Measurements from ENCODE around the gene PLEKHO1.

The PLEKHO1 gene

GRCh38 chr1:150161747-150162581 lies 12.2 kb downstream of the PLEKHO1 start:
- H3K27ac ChIP-seq (ENCODE audit: low read depth, low read length): peak overlapping the region; percentile 98
- WGBS: 62% methylated on average over 9 of the region's 9 CpGs
- no peaks in the 10 kb centered on the region for H3K27me3 ChIP-seq (ENCODE audit: insufficient read depth, low read length)
- peaks cover 27% of the 10 kb centered on the region for H3K36me3 ChIP-seq (ENCODE audit: insufficient read depth, low read length)
- peak overlapping the region; percentile 45 for H3K4me3 ChIP-seq (ENCODE audit: low read length)
- no peaks in the 10 kb centered on the region for H3K9me3 ChIP-seq (ENCODE audit: insufficient read depth, low read depth, low read length)
- peaks cover 31% of the 10 kb centered on the region for H3K4me1 ChIP-seq (ENCODE audit: insufficient read depth, low read length)
- H3K9ac ChIP-seq (ENCODE audit: low read depth, low read length): peak overlapping the region; percentile 87

- 0% methylated on average over 1 of the region's 4 CpGs for WGBS
- Histone ChIP-seq H3K9me3 (ENCODE audit: insufficient read depth, low read depth, low read length) (no peaks in the 10 kb centered on the region), H3K4me1 (ENCODE audit: insufficient read depth, low read length) (peaks cover 31% of the 10 kb centered on the region), H3K36me3 (ENCODE audit: insufficient read depth, low read length) (peaks cover 21% of the 10 kb centered on the region), H3K27me3 (ENCODE audit: insufficient read depth, low read length) (no peaks in the 10 kb centered on the region), H3K9ac (ENCODE audit: low read depth, low read length) (peak overlapping the region; percentile 87), H3K27ac (ENCODE audit: low read depth, low read length) (peak overlapping the region; percentile 98), H3K4me3 (ENCODE audit: low read length) (peak overlapping the region; percentile 45)
These were observed 12.8 kb downstream of the PLEKHO1 start for GRCh38 chr1:150162582-150162861.

DNA sequence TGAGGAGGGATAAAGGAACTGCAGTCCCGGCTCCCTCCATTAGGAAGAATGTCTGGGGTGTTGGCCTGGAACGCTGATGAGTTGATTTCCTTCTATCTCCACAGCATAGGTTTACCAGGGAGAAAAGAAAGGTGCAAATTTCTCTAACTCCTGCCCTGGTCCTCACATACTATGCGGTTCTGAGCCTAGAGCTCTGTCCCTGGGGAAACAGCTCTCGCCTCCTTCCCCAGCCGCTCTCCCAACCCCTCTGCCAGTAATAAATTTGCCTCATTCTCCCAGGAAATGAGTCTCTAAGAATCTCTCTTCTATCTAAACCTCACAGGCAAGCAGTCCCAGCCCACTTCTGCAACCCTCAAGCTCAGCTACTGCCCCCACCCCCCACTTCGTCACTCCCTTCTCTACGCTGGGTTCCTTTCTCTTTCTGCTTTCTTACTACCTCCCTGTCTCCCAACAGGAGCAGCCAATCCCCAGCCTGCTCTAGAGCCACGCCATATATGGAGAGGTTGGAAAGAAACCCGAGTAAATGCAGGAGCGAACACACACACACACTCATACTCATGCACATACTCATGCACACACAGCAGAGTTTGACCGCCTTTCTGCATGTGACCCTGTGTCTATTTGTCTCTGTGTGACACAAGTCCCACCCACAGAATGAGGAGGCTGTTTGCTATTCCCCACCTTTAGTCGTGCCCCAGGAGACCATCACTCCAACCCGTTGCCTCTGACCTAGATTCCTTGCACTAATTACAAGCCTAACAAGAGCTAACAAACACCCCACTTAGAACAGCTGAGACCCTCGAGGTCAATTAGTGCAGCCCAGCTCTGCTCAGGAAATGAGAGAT lies 13.4 kb downstream of the PLEKHO1 start:
- peak overlapping the region; percentile 45 for H3K4me3 ChIP-seq (ENCODE audit: low read length)

DNA sequence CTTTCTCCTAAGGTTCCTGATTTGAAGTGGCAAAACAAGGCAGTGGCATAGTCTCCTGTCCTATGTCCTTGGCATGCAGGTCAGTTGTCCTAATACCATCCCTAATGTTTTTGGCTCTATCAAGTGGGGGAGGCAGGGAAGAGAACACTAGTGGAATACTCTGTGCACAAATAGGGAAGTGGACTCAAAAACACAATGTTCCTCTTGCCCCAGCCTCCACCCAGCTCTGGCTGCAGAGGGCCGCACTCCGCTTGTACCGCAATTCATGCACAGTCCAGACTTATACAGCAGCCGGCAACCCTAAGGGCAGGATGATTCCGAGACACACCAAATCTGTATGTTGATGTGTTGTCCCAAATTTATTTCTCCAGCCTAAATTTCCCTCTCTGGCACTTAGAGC lies 14.5 kb downstream of the PLEKHO1 start:
- 95% methylated on average over 5 of the region's 5 CpGs for WGBS
- Histone ChIP-seq H3K4me3 (ENCODE audit: low read length) (no peak overlapping the region), H3K4me1 (ENCODE audit: insufficient read depth, low read length) (peaks cover 31% of the 10 kb centered on the region), H3K36me3 (ENCODE audit: insufficient read depth, low read length) (peaks cover 6% of the 10 kb centered on the region), H3K27me3 (ENCODE audit: insufficient read depth, low read length) (no peaks in the 10 kb centered on the region), H3K9me3 (ENCODE audit: insufficient read depth, low read depth, low read length) (no peaks in the 10 kb centered on the region), H3K27ac (ENCODE audit: low read depth, low read length) (no peak overlapping the region), H3K9ac (ENCODE audit: low read depth, low read length) (no peak overlapping the region)

More for the DNA sequence above, 13.4 kb downstream of the PLEKHO1 start:
- 9% methylated on average over 14 of the region's 14 CpGs for WGBS
- Histone ChIP-seq H3K36me3 (ENCODE audit: insufficient read depth, low read length) (peaks cover 16% of the 10 kb centered on the region), H3K27me3 (ENCODE audit: insufficient read depth, low read length) (no peaks in the 10 kb centered on the region), H3K9ac (ENCODE audit: low read depth, low read length) (peak overlapping the region; percentile 87), H3K4me1 (ENCODE audit: insufficient read depth, low read length) (peaks cover 31% of the 10 kb centered on the region), H3K27ac (ENCODE audit: low read depth, low read length) (peak overlapping the region; percentile 98), H3K9me3 (ENCODE audit: insufficient read depth, low read depth, low read length) (no peaks in the 10 kb centered on the region)

- Histone ChIP-seq H3K9ac (ENCODE audit: low read depth, low read length) (no peak overlapping the region), H3K4me3 (ENCODE audit: low read length) (no peak overlapping the region), H3K27ac (ENCODE audit: low read depth, low read length) (no peak overlapping the region), H3K4me1 (ENCODE audit: insufficient read depth, low read length) (peaks cover 31% of the 10 kb centered on the region), H3K36me3 (ENCODE audit: insufficient read depth, low read length) (peaks cover under 1% of the 10 kb centered on the region; the same call in 1 of the 2 replicates), H3K27me3 (ENCODE audit: insufficient read depth, low read length) (no peaks in the 10 kb centered on the region), H3K9me3 (ENCODE audit: insufficient read depth, low read depth, low read length) (no peaks in the 10 kb centered on the region)
- 96% methylated on average over 5 of the region's 5 CpGs for WGBS
These were observed 15.1 kb downstream of the PLEKHO1 start for GRCh38 chr1:150164779-150165178.

GRCh38 chr1:150165622-150166612 lies 16.2 kb downstream of the PLEKHO1 start:
- peaks cover 30% of the 10 kb centered on the region for H3K4me1 ChIP-seq (ENCODE audit: insufficient read depth, low read length)
- no peaks in the 10 kb centered on the region for H3K36me3 ChIP-seq (ENCODE audit: insufficient read depth, low read length)
- no peak overlapping the region for H3K27ac ChIP-seq (ENCODE audit: low read depth, low read length)
- H3K27me3 ChIP-seq (ENCODE audit: insufficient read depth, low read length): no peaks in the 10 kb centered on the region
- no peak overlapping the region for H3K9ac ChIP-seq (ENCODE audit: low read depth, low read length)
- H3K4me3 ChIP-seq (ENCODE audit: low read length): no peak overlapping the region
- WGBS: 78% methylated on average over 14 of the region's 14 CpGs
- H3K9me3 ChIP-seq (ENCODE audit: insufficient read depth, low read depth, low read length): no peaks in the 10 kb centered on the region

DNA sequence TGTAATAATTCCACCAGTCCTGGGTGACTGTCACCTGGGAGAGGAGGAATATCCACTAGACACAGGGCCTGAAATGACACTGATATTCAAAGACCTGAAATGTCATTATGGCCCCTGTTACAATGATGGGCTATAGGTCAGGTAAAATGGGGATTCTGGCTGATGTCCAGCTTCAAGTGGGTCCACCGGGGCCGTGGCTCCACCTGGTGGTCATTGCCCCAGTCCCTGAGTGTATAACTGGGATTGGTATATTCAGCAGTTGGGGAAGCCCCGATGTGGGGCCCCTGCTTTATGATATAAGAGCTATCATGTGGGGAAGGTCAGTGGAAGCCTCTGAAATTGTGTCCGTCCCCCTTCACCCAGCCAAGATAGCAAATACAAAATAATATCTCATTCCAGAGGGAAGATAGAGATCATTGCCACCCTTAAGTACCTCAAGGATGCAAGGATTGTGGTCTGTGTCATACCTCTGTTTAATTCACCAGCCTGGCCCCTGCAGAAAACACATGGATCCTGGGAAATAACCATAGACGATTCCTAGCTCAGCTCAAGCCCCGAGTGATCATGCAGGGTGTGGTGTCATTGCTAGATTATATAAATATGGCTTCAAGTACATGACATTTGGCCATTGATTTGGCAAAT lies 19.4 kb downstream of the PLEKHO1 start:
- Histone ChIP-seq H3K9ac (ENCODE audit: low read depth, low read length) (no peak overlapping the region), H3K27me3 (ENCODE audit: insufficient read depth, low read length) (no peaks in the 10 kb centered on the region), H3K4me3 (ENCODE audit: low read length) (no peak overlapping the region), H3K4me1 (ENCODE audit: insufficient read depth, low read length) (peaks cover 7% of the 10 kb centered on the region; the same call in 1 of the 2 replicates), H3K36me3 (ENCODE audit: insufficient read depth, low read length) (no peaks in the 10 kb centered on the region), H3K27ac (ENCODE audit: low read depth, low read length) (no peak overlapping the region), H3K9me3 (ENCODE audit: insufficient read depth, low read depth, low read length) (no peaks in the 10 kb centered on the region)
- WGBS: 59% methylated on average over 5 of the region's 6 CpGs

DNA sequence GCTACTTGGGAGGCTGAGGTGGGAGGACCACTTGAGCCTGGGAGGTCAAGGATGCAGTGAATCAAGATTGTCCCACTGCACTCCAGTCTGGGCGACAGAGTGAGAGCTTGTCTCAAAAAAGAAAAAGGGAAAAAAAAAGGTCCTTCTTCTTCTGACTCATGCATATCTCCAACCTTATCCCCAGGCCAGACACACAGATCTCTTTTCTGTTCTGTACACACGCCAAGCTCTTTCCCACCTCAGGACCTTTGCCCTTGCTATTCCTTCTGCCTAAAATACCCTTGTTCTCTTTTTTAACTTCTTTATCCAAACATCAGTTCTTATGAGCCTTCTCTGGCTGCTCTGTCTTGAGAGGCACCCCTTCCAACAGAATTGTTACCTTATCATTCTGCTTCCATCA lies 22.1 kb downstream of the PLEKHO1 start:
- 94% methylated on average over 2 of the region's 2 CpGs for WGBS
- peaks cover 6% of the 10 kb centered on the region; the same call in 1 of the 2 replicates for H3K4me1 ChIP-seq (ENCODE audit: insufficient read depth, low read length)
- no peak overlapping the region for H3K27ac ChIP-seq (ENCODE audit: low read depth, low read length)
- no peaks in the 10 kb centered on the region for H3K27me3 ChIP-seq (ENCODE audit: insufficient read depth, low read length)
- H3K36me3 ChIP-seq (ENCODE audit: insufficient read depth, low read length): no peaks in the 10 kb centered on the region
- H3K9ac ChIP-seq (ENCODE audit: low read depth, low read length): no peak overlapping the region
- H3K4me3 ChIP-seq (ENCODE audit: low read length): no peak overlapping the region
- no peaks in the 10 kb centered on the region for H3K9me3 ChIP-seq (ENCODE audit: insufficient read depth, low read depth, low read length)

- Histone ChIP-seq H3K9me3 (ENCODE audit: insufficient read depth, low read depth, low read length) (no peaks in the 10 kb centered on the region), H3K4me3 (ENCODE audit: low read length) (no peak overlapping the region), H3K27ac (ENCODE audit: low read depth, low read length) (no peak overlapping the region), H3K4me1 (ENCODE audit: insufficient read depth, low read length) (peaks cover 6% of the 10 kb centered on the region; the same call in 1 of the 2 replicates), H3K9ac (ENCODE audit: low read depth, low read length) (no peak overlapping the region), H3K36me3 (ENCODE audit: insufficient read depth, low read length) (no peaks in the 10 kb centered on the region), H3K27me3 (ENCODE audit: insufficient read depth, low read length) (no peaks in the 10 kb centered on the region)
- WGBS: 84% methylated on average over 7 of the region's 7 CpGs
These were observed 23.4 kb downstream of the PLEKHO1 start for GRCh38 chr1:150173141-150173585.

DNA sequence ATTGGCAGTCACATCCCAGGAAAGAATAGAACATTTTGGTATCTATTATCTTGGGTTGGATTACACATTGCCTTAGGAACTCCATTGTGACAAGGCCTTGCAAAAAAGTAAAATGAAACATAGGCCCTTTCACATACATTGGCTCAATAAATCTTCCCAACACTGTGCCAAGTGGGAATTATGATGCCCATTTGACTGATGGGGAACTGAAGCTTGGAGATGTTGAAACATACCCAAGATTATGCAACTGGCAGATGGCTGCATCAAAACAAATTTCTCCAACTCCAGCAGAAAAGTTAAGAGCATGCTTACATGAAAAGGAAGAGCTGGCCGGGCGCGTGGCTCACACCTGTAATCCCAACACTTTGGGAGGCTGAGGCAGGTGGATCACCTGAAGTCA lies 26.9 kb downstream of the PLEKHO1 start:
- 96% methylated on average over 3 of the region's 3 CpGs for WGBS
- peaks cover 6% of the 10 kb centered on the region; the same call in 1 of the 2 replicates for H3K4me1 ChIP-seq (ENCODE audit: insufficient read depth, low read length)

More for the DNA sequence above, 26.9 kb downstream of the PLEKHO1 start:
- H3K27me3 ChIP-seq (ENCODE audit: insufficient read depth, low read length): no peaks in the 10 kb centered on the region
- no peaks in the 10 kb centered on the region for H3K9me3 ChIP-seq (ENCODE audit: insufficient read depth, low read depth, low read length)
- H3K36me3 ChIP-seq (ENCODE audit: insufficient read depth, low read length): no peaks in the 10 kb centered on the region
- H3K9ac ChIP-seq (ENCODE audit: low read depth, low read length): no peak overlapping the region
- H3K4me3 ChIP-seq (ENCODE audit: low read length): no peak overlapping the region
- no peak overlapping the region for H3K27ac ChIP-seq (ENCODE audit: low read depth, low read length)

All from HUES64 (cell line).